ENCODE measurements around the gene EDN2.

Gene EDN2

DNA sequence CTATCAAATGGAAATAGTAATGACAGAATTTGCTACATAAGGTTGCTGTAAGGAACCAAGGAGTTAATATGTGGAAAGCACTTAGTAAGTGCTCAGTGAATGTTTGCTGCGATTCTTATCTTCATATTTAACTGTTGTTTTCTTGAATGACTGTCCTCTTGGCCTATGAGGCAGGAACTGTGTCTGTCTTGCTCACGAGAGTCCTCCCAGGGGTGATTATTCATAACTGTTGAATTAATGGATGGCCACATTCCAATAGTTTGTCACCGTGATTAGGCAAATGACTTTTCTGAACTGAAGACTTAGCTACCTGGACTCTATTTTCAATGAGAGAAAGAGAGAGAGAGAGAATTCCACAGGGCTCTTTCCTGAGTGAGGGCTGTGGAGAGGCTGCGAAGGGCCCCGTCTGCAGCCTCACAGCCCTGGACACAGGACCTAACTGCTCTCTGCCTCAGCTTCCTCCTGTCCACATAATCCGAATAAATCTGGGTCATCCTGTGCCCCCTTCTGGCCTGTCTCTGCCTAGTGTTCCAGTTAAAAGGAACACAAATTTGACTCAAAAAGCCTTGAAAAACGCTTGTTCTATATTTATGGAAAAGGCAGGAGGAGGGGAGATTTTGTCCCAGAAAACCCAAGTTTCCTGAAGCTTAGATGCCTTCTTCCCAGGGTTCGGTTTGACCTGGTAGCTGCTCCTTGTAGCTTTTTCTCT lies 8.5 kb downstream of the EDN2 start:
- in situ Hi-C loops (cut with HindIII; ENCODE audit: low pct_ligation_motif_present, low pct_unique_long_range_greater_than_20kb, low sequenced_read_pairs): no loop called here
- no peak for DNase-seq

DNA sequence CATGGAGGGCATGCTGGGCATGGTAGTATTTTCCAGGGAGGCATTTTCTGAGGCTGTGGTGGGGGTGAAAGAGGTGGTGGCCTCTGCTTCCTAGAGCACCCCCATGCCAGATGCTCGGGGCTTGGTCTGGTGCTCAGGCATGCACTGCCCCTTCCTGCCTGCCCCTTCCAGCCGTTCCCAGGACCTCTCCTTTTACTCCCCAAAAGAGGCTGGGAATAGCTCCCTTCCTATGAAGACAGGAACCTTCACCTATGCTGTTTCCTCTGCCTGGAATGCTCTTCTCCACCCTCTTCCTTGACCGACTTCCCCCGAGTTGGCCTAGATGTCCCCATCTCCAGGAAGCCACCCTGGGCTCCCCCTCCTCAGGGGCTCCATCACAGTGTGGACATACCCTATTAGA lies 9.1 kb downstream of the EDN2 start:
- in situ Hi-C loops (cut with HindIII; ENCODE audit: low pct_ligation_motif_present, low pct_unique_long_range_greater_than_20kb, low sequenced_read_pairs): no loop called here
- no peak for DNase-seq

DNA sequence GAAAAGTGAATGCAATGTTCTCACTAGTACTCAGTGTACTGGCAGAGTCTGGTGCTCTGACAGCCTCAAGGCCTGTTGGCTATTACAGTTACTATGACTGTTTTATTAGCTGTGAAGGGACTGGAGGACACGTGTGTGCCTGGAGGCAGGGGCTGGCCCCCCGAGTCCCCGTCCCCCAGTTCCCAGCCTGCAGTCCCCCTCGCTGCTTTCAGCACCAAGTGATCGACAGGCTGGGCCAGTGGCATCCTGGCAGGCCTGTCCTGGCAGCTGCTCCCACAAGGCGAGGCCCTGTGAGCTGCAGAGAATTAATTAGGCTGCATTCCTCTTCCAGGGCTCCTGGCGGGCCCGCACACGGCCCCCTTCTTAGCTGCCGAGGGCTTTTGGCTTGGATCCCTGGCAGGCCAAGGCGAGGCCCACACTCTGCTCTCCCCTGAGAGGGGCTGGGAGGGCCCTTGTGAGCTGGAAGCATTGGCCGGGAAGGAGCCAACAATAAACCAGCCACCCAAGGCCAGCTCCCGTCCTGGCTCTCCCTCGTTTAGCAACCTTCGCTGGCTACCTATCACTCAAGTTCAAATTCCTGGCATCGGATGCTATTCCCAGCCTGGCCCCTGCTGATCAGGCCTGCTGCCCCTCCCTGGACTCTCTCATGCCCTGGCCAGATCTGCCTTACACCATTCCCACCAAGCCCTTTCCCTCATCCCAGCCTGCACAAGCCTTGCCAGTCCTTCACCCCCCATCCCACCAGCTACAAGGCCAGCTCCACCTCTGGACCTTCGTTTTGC lies 9.8 kb downstream of the EDN2 start:
- DNase-seq: no peak
- in situ Hi-C loops (cut with HindIII; ENCODE audit: low pct_ligation_motif_present, low pct_unique_long_range_greater_than_20kb, low sequenced_read_pairs): no loop called here

DNA sequence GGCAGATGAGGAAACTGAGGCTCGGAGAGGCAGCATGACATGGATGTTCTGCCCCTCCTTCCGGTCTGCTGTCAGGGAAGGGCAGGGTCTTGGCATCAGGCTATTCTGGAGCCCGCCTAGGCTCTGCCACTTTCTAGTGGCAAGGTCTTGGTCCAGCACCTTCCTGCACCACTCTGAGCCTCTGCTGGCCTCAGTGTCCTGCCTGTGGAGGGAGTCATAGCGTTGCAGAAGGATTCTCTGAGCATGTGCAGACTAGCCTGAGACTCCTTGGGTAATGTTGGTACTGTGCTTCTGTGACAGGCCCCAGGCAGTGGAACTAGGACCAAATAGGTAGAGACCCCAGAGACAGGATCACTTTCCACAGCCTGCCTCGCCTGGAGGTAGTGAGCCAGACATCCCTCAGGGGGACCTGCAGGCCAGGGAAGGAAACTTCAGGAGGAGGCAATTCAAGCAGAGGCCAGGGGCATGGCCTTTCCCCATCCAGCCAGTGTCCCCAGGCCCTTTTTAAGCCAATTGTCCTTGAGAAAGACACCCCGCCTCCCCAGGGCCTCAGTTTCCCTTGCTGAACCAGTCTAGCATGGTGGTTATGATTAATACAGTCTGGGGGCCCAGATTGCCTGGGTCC lies 10.6 kb downstream of the EDN2 start:
- in situ Hi-C loops (cut with HindIII; ENCODE audit: low pct_ligation_motif_present, low pct_unique_long_range_greater_than_20kb, low sequenced_read_pairs): no loop called here
- no peak for DNase-seq

DNA sequence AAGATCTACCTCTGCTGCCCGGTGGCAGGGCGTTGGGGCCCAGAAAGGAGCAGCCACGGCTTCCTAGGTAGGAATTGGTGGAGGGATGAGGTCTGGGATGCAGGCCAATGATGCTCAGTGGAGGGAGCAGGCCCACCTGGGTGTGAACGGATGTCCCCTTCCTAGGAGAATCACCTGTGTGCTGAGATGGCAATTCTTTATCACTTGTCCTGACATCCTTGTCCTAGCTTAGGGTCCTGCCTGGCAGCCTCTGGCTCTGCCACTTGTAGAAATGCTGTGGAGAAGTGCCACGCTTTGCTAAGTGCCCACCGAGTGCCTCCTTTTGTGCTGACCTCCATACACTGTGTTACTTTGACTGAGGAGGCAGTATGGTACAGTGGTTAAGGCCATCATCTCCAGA lies 12.8 kb downstream of the EDN2 start:
- in situ Hi-C loops (cut with HindIII; ENCODE audit: low pct_ligation_motif_present, low pct_unique_long_range_greater_than_20kb, low sequenced_read_pairs): no loop called here
- DNase-seq: no peak

DNA sequence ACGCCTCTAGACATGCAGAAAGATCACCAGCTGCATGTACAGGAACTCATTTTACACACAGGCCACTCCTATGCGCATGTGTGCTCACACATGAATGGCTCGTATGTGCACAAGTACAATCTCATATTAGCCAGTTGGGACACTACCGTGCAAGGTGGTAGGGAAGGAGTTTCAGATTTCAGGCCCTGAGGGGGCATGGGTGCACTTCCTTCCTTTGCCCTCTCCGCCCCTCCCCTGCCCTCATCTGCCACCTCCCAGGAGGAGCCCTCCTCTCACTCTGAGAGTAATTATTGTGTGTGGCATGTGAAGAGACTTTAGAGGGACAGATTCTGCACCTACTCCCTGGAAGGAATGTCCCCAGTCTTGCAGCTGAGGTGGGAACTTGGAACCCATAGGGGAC lies 14.8 kb downstream of the EDN2 start:
- in situ Hi-C loops (cut with HindIII; ENCODE audit: low pct_ligation_motif_present, low pct_unique_long_range_greater_than_20kb, low sequenced_read_pairs): no loop called here
- DNase-seq: no peak

DNA sequence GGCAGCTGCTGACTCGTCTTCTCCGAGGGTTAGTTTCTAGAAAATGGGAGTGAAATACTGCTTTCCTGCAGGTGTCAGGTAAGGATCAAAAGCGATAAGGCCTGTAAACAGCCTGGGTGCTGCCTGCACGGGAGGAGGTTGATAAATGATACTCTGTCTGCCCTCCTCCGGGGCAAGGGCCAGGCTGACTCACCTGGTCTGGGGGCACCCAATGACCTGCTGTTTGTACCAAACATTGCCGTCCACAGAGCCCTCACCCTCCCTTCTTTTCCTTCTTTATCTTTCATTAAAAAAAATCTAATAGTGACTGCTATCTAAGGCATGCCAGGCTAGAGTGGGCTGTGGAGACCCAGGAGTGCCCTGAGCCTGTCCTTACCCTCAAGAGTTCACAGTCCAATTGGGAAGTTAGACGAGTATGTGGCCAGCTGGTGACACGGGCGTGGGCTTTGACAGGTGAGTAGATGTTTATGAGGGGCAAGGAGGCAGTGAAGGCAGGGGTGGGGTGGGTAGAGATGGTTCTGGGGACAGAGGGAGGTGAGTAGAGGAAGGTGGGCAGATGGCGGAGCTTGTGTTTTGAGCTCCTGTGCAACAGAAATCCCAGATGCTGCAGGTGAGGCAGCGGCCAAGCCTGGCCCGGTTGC lies 16.2 kb downstream of the EDN2 start:
- in situ Hi-C loops (cut with HindIII; ENCODE audit: low pct_ligation_motif_present, low pct_unique_long_range_greater_than_20kb, low sequenced_read_pairs): no loop called here
- no peak for DNase-seq

DNA sequence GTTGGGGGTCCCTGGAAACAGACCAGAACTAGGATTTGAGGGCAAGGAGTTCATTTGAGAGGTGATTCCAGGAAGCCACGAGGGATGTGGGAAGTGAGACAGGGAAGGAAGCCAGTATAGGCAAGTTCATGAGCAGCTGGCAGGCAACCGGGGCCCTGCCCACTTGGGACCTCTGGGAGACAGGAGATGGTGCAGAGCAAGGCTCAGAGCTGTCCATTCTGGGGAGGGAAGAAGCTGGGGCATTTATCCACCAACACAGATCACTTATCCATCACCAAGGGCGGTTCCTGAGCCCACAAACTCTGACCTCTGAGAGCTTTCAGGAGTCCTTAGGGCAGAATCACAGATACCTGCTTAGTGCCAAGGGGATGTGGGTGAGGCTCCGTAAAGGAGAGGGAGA lies 16.8 kb downstream of the EDN2 start:
- no peak for DNase-seq
- in situ Hi-C loops (cut with HindIII; ENCODE audit: low pct_ligation_motif_present, low pct_unique_long_range_greater_than_20kb, low sequenced_read_pairs): no loop called here

DNA sequence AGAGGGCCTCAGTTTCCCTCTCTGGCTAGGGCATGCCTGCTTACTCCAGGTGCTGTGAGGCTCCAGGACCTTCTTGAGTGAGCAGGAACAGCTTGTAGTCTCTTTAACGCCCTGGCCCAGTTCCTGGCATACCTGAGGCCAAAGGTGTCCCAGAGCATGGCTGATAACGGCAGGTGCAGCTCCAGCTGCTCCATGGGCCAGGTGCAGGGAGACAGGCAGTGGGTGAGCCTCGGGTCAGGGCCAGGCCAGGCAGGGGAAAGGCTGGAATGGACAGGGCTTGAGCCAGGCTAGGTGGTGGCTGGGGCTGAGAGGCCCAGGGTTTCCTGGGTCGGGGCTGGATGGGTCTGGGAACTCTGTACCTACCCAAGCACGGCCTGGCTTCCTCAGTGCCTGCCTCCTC lies 18.3 kb downstream of the EDN2 start:
- no peak for DNase-seq
- in situ Hi-C loops (cut with HindIII; ENCODE audit: low pct_ligation_motif_present, low pct_unique_long_range_greater_than_20kb, low sequenced_read_pairs): no loop called here

DNA sequence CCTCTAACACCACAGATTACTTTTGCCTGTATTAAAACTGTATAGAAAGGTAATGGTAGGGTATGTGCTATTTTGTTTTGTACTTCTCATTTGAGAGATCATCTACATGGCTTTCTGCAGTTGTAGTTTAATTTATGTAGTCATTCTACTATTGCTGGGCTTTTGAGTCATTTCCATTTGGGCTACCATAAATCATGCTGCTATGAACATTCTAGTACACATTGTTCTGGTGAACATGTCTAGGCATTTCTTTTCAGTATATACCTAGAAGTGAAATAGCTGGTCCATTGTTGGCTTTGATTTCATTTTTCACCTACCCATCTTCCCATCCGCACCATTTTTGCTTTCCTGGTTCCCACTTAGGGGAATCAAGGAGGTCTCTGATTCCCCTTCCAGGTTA lies 18.7 kb downstream of the EDN2 start:
- in situ Hi-C loops (cut with HindIII; ENCODE audit: low pct_ligation_motif_present, low pct_unique_long_range_greater_than_20kb, low sequenced_read_pairs): no loop called here

DNA sequence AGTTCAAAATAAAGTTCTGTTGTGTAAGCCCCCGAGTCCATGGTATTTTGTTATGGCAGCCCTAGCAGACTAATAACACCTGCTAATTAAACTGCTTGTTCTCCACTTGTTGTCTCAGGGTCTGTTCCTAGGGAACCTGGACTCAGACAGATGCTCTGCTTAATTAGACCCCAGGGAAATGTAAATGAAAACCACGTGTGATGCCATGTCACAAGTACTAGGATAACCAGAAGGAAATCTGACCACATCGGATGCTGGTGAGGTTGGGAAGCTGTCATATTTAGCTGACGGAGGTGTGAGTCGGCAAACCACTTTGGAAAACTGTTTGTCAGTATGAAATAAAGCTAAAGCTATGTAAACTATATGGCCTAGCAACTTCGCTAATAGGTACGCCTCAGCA lies 19.6 kb downstream of the EDN2 start:
- in situ Hi-C loops (cut with HindIII; ENCODE audit: low pct_ligation_motif_present, low pct_unique_long_range_greater_than_20kb, low sequenced_read_pairs): no loop called here
- DNase-seq: no peak

More for the DNA sequence above, 18.7 kb downstream of the EDN2 start:
- no peak for DNase-seq

DNA sequence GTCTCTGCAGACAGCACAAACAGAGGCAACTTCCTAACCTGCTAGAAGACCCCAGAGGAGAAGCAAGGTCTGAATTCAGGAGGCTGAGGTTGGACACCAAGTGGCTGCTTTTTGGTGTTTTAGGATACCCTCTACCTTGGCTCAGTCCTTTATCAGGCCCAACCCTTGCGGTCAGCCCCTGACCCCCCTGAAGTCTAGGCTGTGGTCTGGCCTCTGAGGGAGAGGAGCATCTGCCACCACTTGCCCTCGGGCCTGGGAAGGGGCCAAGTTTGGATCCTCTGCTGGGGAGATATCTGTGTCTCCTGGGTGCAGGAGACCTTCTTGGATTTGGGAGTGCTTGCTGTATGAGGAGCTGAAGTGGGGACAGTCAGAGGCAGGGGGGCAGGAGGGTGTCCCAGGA lies 21.0 kb downstream of the EDN2 start:
- no peak for DNase-seq
- in situ Hi-C loops (cut with HindIII; ENCODE audit: low pct_ligation_motif_present, low pct_unique_long_range_greater_than_20kb, low sequenced_read_pairs): no loop called here

DNA sequence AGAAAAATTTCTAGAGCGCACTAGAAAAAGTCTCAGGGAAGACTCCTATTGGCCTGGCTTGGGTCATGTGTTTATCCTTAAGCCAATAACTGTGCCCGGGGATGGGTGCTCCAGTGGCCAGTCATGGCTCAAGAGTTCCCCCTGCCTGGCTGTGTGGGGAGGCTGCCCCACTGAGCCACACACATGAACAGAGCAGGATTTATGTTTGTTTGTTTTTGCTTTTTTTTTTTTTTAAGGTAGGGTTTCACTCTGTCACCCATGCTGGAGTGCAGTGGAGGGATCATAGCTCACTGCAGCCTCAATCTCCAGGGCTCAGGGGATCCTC lies 21.8 kb downstream of the EDN2 start:
- no peak for DNase-seq
- in situ Hi-C loops (cut with HindIII; ENCODE audit: low pct_ligation_motif_present, low pct_unique_long_range_greater_than_20kb, low sequenced_read_pairs): no loop called here

DNA sequence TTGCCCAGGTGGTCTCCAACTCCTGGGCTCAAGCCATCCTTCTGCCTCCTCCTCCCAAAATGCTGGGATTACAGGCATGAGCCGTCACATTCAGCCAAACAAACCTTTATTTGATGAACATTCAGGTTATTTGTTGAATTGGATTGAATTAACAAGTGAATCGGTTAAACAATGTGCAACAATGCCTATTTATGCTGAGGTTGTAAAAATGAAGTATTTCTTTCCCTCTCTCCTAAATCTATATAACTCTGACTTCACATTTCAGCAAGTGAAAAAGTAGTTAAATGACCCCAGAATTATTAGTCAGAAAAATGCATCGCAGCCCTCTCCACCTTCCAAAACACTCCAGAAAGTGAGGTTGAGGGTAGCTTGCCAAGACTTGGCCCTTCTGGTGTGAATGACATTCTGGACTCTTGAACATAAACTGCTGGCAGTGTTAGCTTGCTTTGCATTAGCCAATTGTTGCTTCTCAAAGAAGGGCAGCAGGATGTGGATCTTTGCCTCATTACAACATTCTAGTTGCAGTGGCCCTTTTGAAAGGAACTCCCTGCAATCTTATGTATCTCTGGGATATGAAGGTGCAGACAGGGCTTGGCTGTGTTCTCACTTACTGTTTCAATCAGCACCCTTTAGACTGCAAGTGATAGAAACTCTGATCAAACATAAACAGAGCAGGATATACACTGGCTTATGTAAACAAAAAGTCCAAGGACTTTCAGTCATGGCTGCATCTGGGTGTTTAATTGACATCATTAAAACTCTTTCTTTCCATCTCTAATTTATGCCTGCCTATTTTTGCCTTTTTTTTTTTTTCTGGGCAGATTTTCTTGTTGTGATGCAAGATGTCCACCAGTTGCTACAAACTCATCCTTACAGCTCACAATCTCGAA lies 22.4 kb downstream of the EDN2 start:
- no peak for DNase-seq
- in situ Hi-C loops (cut with HindIII; ENCODE audit: low pct_ligation_motif_present, low pct_unique_long_range_greater_than_20kb, low sequenced_read_pairs): no loop called here

DNA sequence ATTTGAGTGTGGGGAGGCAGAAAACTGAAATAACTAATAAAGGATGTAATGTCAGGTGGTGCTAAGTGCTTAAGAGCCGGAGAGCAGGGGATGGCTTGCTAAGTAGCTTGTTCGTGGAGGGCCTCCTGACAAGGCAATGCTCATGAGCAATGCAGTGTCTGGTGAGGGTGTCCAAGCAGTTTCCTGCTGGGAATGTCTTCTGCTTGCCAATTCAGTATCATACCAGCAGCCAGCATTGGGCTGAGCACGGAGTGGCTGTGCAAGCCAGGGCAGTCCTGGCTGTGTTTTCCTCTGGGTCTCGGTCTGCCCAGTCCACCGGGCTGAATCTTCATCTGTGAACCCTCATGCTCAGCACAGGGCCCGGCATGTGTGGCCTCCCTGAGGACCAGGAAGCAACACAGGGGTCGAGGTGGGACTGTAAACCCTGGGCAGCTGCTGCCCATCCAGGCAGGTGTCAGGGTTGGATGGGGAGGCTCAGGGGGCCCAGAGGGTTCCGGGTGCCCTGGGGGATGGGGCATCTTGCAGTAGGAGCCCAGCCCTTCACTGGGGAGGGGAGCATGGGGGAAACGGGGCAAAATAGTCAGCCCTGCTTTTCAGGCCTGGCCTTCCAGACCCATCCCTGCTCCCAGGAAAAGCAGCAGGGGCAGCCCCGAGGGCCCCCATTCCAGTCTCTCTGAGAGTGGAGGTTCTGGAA lies 27.5 kb downstream of the EDN2 start:
- in situ Hi-C loops (cut with HindIII; ENCODE audit: low pct_ligation_motif_present, low pct_unique_long_range_greater_than_20kb, low sequenced_read_pairs): no loop called here
- no peak for DNase-seq

DNA sequence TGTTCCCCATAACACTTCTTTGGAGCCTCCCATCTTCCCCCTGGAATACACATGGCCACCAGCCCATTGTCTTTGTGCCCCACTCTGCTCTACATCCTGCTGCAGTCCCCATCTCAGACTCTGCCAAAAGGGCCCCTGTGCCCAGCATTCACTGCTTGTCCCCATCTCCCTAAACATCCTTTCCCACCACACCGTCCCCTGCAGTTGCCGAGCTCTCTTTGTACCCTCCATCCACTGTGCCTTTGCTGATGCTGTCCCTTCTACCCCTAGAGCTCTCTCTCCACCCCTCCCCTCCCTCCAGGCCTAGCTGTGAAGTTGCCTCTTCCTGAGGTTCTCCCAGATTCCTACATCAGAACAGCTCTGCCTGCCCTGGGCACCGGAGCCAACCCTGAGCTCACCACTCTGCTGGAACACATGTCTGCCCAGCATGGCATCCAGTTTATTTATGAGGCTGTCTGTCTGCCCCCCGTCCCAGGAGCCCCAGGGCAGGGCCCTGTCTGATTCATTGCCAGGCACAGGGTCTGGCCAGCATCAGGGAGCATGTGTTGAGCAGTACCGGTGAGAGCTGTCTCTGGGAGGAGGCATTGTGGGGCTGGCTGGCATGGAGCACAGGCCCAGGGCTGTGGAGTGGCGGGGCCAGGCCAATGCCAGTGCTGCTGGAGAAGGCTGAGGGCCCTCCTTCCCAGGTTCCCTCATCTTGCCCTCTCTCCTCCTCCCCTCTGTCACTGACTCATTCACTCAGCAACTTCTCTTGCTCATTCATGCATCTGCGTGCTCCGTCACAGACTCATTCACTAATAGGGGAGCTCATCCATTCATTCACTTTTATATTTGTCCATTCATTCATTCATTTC lies 28.8 kb downstream of the EDN2 start:
- in situ Hi-C loops (cut with HindIII; ENCODE audit: low pct_ligation_motif_present, low pct_unique_long_range_greater_than_20kb, low sequenced_read_pairs): no loop called here
- peak; percentile 66 for DNase-seq

DNA sequence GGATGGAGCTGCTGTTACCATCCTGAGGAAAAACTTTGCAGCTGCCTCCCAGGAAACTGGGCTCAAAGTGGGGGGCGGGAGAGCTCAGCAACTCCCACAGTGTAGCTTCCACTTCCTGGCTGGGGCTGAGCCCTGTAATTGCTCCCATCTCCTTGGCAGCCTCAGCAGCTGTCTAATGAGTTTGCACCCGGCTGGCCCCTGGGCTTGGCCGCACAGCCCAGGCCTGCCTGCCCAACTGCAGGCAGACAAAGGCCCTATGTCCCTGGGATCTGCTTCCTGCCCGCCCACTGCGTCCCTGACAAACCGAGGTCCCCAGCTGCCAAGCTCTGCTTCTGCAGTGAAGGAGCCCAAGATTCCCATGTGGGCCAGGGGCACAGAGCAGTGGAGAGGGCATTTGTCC lies 30.1 kb downstream of the EDN2 start:
- DNase-seq: no peak
- in situ Hi-C loops (cut with HindIII; ENCODE audit: low pct_ligation_motif_present, low pct_unique_long_range_greater_than_20kb, low sequenced_read_pairs): no loop called here

All from ACHN (cell line).